NB4 (cell line): ENCODE data around the gene KCTD12.
"Not testable (repeated sequence)": the region's sequence is repeated elsewhere in the genome, so short reads cannot be mapped to it uniquely, and the experiment has no call there.

Experiments
- DNase-seq: peaks from one replicate; pipeline ENCODE4 v3.0.0; 2010; ENCODE audit warnings: low read depth
- H3K4me3 ChIP-seq: one replicate; pipeline ENCODE4 v1.5.1; 2011; ENCODE audit warnings: mild to moderate bottlenecking, low read depth, low read length, moderate library complexity
- MAX ChIP-seq: IDR thresholded peaks from 2 replicates; pipeline ENCODE4 v1.6.1; 2011; ENCODE audit warnings: low read depth, low read length
- MYC ChIP-seq: IDR thresholded peaks from 2 replicates; pipeline ENCODE4 v1.6.1; 2011; ENCODE audit warnings: low read depth, low read length
- POLR2A ChIP-seq: IDR thresholded peaks from 2 replicates; pipeline ENCODE4 v1.6.1; 2011; ENCODE audit warnings: mild to moderate bottlenecking; ENCODE audit not compliant: insufficient read length; ENCODE audit errors: extremely low read depth
- TF ChIP-seq, protein P1 (sequence below): IDR thresholded peaks from one replicate; pipeline ENCODE4 v1.5.1; 2012; ENCODE audit warnings: low read depth, low read length

The KCTD12 gene

DNA sequence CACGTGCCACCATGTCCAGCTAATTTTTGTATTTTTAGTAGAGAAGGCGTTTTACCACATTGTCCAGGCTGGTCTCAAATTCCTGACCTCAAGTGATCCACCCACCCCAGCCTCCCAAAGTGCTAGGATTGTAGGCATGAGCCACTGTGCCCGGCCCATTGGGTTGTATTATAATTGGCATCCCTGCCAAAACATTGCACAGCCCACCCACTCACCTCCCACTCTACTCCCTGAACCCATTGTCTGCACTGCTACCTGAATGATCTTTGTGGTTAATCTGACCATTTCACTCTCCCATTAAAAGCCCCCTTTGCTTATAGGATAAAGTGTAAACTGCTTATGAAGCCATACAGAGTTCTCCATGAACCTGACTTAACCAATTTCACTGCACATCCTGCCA lies 26.3 kb upstream of the KCTD12 start:
- TF ChIP-seq MAX, result no peak
- TF ChIP-seq, protein P1, sequence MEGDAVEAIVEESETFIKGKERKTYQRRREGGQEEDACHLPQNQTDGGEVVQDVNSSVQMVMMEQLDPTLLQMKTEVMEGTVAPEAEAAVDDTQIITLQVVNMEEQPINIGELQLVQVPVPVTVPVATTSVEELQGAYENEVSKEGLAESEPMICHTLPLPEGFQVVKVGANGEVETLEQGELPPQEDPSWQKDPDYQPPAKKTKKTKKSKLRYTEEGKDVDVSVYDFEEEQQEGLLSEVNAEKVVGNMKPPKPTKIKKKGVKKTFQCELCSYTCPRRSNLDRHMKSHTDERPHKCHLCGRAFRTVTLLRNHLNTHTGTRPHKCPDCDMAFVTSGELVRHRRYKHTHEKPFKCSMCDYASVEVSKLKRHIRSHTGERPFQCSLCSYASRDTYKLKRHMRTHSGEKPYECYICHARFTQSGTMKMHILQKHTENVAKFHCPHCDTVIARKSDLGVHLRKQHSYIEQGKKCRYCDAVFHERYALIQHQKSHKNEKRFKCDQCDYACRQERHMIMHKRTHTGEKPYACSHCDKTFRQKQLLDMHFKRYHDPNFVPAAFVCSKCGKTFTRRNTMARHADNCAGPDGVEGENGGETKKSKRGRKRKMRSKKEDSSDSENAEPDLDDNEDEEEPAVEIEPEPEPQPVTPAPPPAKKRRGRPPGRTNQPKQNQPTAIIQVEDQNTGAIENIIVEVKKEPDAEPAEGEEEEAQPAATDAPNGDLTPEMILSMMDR, result no peak
- TF ChIP-seq POLR2A, result no peak
- no peak for TF ChIP-seq MYC
- no peak overlapping the region for H3K4me3 ChIP-seq
- no peak for DNase-seq

DNA sequence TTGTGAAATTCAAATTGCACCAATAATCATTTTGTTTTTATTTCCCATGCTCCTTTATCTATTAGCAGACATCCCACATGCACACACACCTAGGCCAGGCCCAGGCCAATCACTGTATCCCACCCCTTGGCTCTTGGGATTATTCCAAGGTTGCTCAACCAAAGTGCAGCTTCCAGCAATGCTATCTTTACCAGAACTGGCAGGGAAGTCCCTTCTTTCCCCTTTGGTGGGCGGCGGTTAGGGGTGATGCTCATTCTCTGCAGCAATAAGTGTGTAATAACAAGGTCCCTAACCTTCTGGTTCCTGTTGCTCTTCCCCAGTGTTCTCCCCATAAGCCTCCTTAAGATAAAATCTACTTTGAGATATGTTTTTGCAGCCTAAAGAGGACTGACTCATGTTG lies 18.3 kb upstream of the KCTD12 start:
- TF ChIP-seq POLR2A (no peak), MAX (no peak), MYC (no peak)
- TF ChIP-seq, protein P1, result no peak
- no peak for DNase-seq
- H3K4me3 ChIP-seq, result no peak overlapping the region

GRCh38 chr13:76903544-76904162 lies 17.4 kb upstream of the KCTD12 start:
- DNase-seq, result peak; percentile 84
- TF ChIP-seq, protein P1, result peak; percentile 99
- TF ChIP-seq MYC, result no peak
- peak; percentile 57; the same call in 1 of the 2 replicates for TF ChIP-seq MAX
- TF ChIP-seq POLR2A, result no peak
- no peak overlapping the region for H3K4me3 ChIP-seq

- DNase-seq, H3K4me3 ChIP-seq: not testable (repeated sequence)
These were observed 12.9 kb upstream of the KCTD12 start for GRCh38 chr13:76899066-76899465.

DNA sequence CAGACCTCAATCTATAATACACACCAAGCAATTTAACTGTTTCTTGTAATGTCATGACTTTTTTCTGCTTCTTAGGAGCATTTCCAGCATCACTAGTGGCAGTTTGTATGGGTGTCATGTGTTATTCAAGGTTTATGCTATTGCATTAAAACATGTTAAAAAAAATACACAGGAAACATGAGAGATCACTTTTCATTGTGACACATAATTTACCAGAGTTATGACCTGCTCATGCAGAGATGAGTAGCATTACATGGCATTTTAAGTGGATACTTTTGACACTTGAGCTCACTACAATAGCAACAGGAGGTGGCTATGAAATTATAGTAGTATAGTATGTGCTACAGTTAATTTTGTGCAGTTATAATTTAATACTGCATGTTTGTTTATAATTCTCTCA lies 11.0 kb upstream of the KCTD12 start:
- DNase-seq, H3K4me3 ChIP-seq: not testable (repeated sequence)

DNA sequence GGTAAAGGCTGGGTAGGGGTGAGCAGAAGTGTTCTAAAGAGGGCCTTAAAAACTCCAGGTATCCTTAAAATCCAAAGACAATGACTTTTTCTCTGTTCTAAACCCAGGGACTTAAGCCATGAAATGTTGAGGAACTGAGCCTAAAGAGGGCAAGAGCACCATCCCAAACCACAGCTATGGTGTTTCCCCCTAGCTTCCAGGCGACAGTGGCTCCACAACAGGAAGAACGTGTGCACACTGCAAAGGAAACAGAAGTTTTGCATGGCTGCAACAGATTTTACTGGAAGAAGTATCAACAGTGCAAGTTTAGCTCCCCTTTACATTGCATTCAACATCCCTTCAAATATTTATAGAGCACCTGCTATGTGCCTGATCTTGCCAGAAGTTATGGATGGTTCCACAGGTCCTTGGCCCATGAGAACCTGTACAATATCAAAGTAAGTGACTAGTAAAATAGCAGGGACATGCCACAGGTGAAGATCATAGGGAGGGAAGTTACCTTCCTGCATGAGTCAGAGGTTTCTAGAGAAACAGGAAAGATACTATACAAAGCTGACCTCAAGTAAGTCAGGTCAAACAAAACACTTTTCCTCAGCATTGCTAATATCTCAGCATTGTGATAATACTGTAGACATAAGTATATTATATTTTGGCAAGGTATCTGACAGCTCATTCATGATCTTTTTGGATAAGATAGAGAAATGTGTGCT lies 8.4 kb upstream of the KCTD12 start:
- H3K4me3 ChIP-seq, result no peak overlapping the region
- DNase-seq, result no peak
- TF ChIP-seq, protein P1, result no peak
- no peak for TF ChIP-seq POLR2A

GRCh38 chr13:76892488-76892887 lies 6.3 kb upstream of the KCTD12 start:
- H3K4me3 ChIP-seq, result no peak overlapping the region
- DNase-seq, result no peak
- TF ChIP-seq MAX (no peak), POLR2A (no peak), MYC (no peak)
- TF ChIP-seq, protein P1, result no peak
